K562 (cell line): ENCODE data around the gene GART. TPM values are rescaled to one million over a fixed set of nuclear protein-coding genes. Genes with fewer than 3 reads are reported as not detected.
A peak's percentile ranks its signal among the peaks of the same experiment; 100 is the strongest.

Source experiments
- ATAC-seq: fragments of 200-7000 bp; cut with Tn5 transposase; 3 replicates; pipeline ENCODE4 v1.9.1; 2020; ENCODE audit warnings: moderate library complexity
- BruUV-seq: library from RNA; stranded (reverse); fragments of 400-500 nt; replicated peaks from 2 replicates; lab custom pipeline; 2021; lab: Mats Ljungman, UMichigan
- CTCF ChIA-PET: fragments of 300-600 bp; formaldehyde crosslinking; extraction: SDS; loops from one replicate; lab custom pipeline; 2021; ENCODE audit warnings: low intra/inter-chr PET ratio; lab: Yijun Ruan, JAX
- POLR2A ChIA-PET: fragments of 300-600, 350-650 bp; sonication (Branson Sonifier 250); formaldehyde crosslinking; extraction: SDS; loops from one replicate; lab custom pipeline; 2021; ENCODE audit warnings: antibody characterized with exemption, inconsistent platforms; lab: Yijun Ruan, JAX
- DNase-seq, 4 experiments: peaks; one replicate each; pipeline versions ENCODE4 v3.0.0 to v3.0.0-alpha.2; 2011 to 2018; ENCODE audit warnings: low spot score in 3 of 4, mixed read lengths in 3 of 4; ENCODE audit errors: extremely low read depth in 1 of 4
- FAIRE-seq: peaks from 2 replicates; lab custom pipeline; 2011; peaks lifted over from hg19 to GRCh38; lab: Jason Lieb, UNC
- H2AFZ ChIP-seq: 2 replicates; pipeline ENCODE4 v1.6.0; 2011; ENCODE audit warnings: low read depth, low read length, control low read depth, inconsistent platforms
- H3K27ac ChIP-seq: fragments of 200-600 bp; 3 replicates; pipeline ENCODE4 v1.8.0; 2011; ENCODE audit warnings: low read depth, mild to moderate bottlenecking, control low read depth, inconsistent platforms, low read length, moderate library complexity, mixed read lengths; ENCODE audit errors: extremely low read depth
- H3K27me3 ChIP-seq, 2 experiments: fragments of 300-600 bp in 1 of 2; 2 replicates in 1 of 2; 3 replicates in 1 of 2; pipeline versions ENCODE4 v1.6.0 to v1.8.0; 2011; ENCODE audit warnings: inconsistent platforms in 2 of 2, low read length in 2 of 2, mild to moderate bottlenecking in 1 of 2, mixed read lengths in 1 of 2, moderate library complexity in 1 of 2; ENCODE audit not compliant: control insufficient read depth in 2 of 2, insufficient read depth in 2 of 2
- H3K36me3 ChIP-seq: fragments of 300-600 bp; 3 replicates; pipeline ENCODE4 v1.8.0; 2011; ENCODE audit warnings: mild to moderate bottlenecking, low read length, inconsistent platforms; ENCODE audit not compliant: control insufficient read depth, insufficient read depth
- H3K4me1 ChIP-seq, 2 experiments: fragments of 200-600 bp in 1 of 2; replicated peaks in 1 of 2; 2 replicates in 1 of 2; 3 replicates in 1 of 2; pipeline versions ENCODE4 v1.5.1 to v1.8.0; 2011; ENCODE audit warnings: inconsistent platforms in 2 of 2, low read length in 2 of 2, mild to moderate bottlenecking in 1 of 2, mixed read lengths in 1 of 2, moderate library complexity in 1 of 2; ENCODE audit not compliant: control insufficient read depth in 2 of 2, insufficient read depth in 2 of 2
- H3K4me2 ChIP-seq: 2 replicates; pipeline ENCODE4 v1.6.1; 2011; ENCODE audit warnings: low read length, control low read depth, inconsistent platforms, mixed read lengths; ENCODE audit not compliant: insufficient read depth
- H3K4me3 ChIP-seq: fragments of 200-600 bp; sonication (generic), shearing (Covaris generic); 2 replicates; pipeline ENCODE4 v1.5.1; 2016; ENCODE audit warnings: control low read depth, inconsistent platforms
- H3K79me2 ChIP-seq: fragments of 200-600 bp; 3 replicates; pipeline ENCODE4 v1.8.0; 2011; ENCODE audit warnings: low read length, inconsistent platforms; ENCODE audit not compliant: control insufficient read depth, insufficient read depth
- H3K9ac ChIP-seq, 2 experiments: 2 replicates each; pipeline versions ENCODE4 v1.6.0 to v1.6.1; 2011; ENCODE audit warnings: low read depth in 2 of 2, low read length in 2 of 2, control low read depth in 1 of 2, inconsistent platforms in 1 of 2, mild to moderate bottlenecking in 1 of 2, mixed read lengths in 1 of 2; ENCODE audit not compliant: insufficient read depth in 1 of 2
- H3K9me1 ChIP-seq: one replicate; pipeline ENCODE4 v1.6.0; 2011; ENCODE audit warnings: inconsistent platforms, mild to moderate bottlenecking, low read length, moderate library complexity; ENCODE audit not compliant: control insufficient read depth, insufficient read depth
- H3K9me3 ChIP-seq: replicated peaks from 2 replicates; pipeline ENCODE4 v1.5.1; 2011; ENCODE audit warnings: low read depth, low read length, inconsistent platforms; ENCODE audit not compliant: control insufficient read depth, insufficient read depth
- H4K20me1 ChIP-seq: replicated peaks from 2 replicates; pipeline ENCODE4 v1.6.1; 2011; ENCODE audit warnings: low read length, inconsistent platforms, mixed read lengths; ENCODE audit not compliant: control insufficient read depth, insufficient read depth
- GATA2 ChIP-seq: sonication (generic); formaldehyde crosslinking; IDR thresholded peaks from 2 replicates; pipeline ENCODE4 v1.4.0; 2020; ENCODE audit warnings: mild to moderate bottlenecking, missing genetic modification reagents
- MCM5 ChIP-seq: fragments of 450-650 bp; IDR thresholded peaks from 2 replicates; pipeline ENCODE4 v1.6.1; 2016; ENCODE audit warnings: low read depth
- PCBP1 ChIP-seq: fragments of 200-400 bp; formaldehyde crosslinking; IDR thresholded peaks from 2 replicates; pipeline ENCODE4 v1.6.1; 2018; ENCODE audit warnings: mild to moderate bottlenecking, low read depth, low read length; ENCODE audit not compliant: poor library complexity, severe bottlenecking
- SUPT5H ChIP-seq: fragments of 450-650 bp; IDR thresholded peaks from 2 replicates; pipeline ENCODE4 v1.6.1; 2016
- TFE3 ChIP-seq: fragments of 450-650 bp; formaldehyde crosslinking; IDR thresholded peaks from 2 replicates; pipeline ENCODE4 v1.4.0; 2020; ENCODE audit warnings: mild to moderate bottlenecking, mixed read lengths
- TSHZ1 ChIP-seq: fragments of 250-450 bp; sonication (Bioruptor Pico); IDR thresholded peaks from 2 replicates; pipeline ENCODE4 v1.4.0; 2020; ENCODE audit warnings: mild to moderate bottlenecking, moderate library complexity
- ZNF224 ChIP-seq: sonication (generic); formaldehyde crosslinking; IDR thresholded peaks from 2 replicates; pipeline ENCODE4 v1.8.0; 2022; ENCODE audit warnings: mild to moderate bottlenecking, missing genetic modification reagents
- ZNF395 ChIP-seq: fragments of 200-800 bp; sonication (Bioruptor generic); IDR thresholded peaks from 2 replicates; pipeline ENCODE4 v1.6.1; 2017; ENCODE audit warnings: missing genetic modification characterization, missing compliant biosample characterization
- ZNF431 ChIP-seq: sonication (generic); formaldehyde crosslinking; IDR thresholded peaks from 2 replicates; pipeline ENCODE4 v1.8.0; 2022; ENCODE audit warnings: mild to moderate bottlenecking, missing genetic modification reagents
- WGBS: fragments of 100-300 bp; shearing (Covaris generic); methylation state at CpG from one replicate; pipeline ENCODE4 v1.1.6; 2016; ENCODE audit warnings: low coverage, mixed read lengths; ENCODE audit not compliant: insufficient coverage; ENCODE audit errors: missing lambda C conversion rate; 5-methylcytosine and 5-hydroxymethylcytosine counted together
- in situ Hi-C: fragments of 300-500 bp; cut with MboI; formaldehyde crosslinking; loops from 4 replicates; pipeline ENCODE4 v1.15.0; 2018; ENCODE audit warnings: inconsistent platforms, mixed read lengths
- intact Hi-C: fragments of 100-400 bp; cut with micrococcal nuclease; formaldehyde crosslinking; loops from 2 replicates; pipeline ENCODE4 v1.14.2; 2022
- polyA plus RNA-seq, 8 experiments: library from polyadenylated mRNA; depleted of rRNA in 4 of 8; stranded (reverse) in 5 of 8; unstranded in 3 of 8; fragments of >200 nt; fragmentation: Nextera tagmentation in 2 of 8; fragmentation: Illumina TruSeq in 1 of 8; extraction: Ambion mirVana in 2 of 8; extraction: Trizol in 1 of 8; gene quantifications; 2 replicates each; pipeline versions ENCODE4 v1.2.1 to v1.2.3, GENCODE V29; 2011 to 2014; ENCODE audit warnings: inconsistent platforms in 1 of 8, missing spikeins in 1 of 8
- total RNA-seq, 7 experiments: library from RNA; depleted of rRNA in 6 of 7; stranded (reverse); fragments of >200 nt in 6 of 7; fragmentation: Illumina TruSeq in 2 of 7; extraction: Trizol in 2 of 7; gene quantifications; 2 replicates each; pipeline versions ENCODE4 v1.2.1 to v1.2.3, GENCODE V29; 2011 to 2021; ENCODE audit warnings: low replicate concordance in 1 of 7

Gene GART
- total and polyA plus RNA-seq, 9 of the 15 experiments (the other 6 are each of a cell fraction or from before 2014, with no cell fraction given): 141 to 429 (median 349) TPM

- CTCF ChIA-PET: no interaction called here
- DNase-seq (no peak), ATAC-seq (no peak), FAIRE-seq (no peak)
- no peak overlapping the region for H3K27ac ChIP-seq
- no peaks in the 10 kb centered on the region for H4K20me1 ChIP-seq
- intact Hi-C loops: no loop called here
- no peaks in the 10 kb centered on the region for H3K27me3 ChIP-seq
- H3K9me1 ChIP-seq: no peaks in the 10 kb centered on the region
- in situ Hi-C loops: no loop called here
- H3K4me1 ChIP-seq: peaks cover 7 to 16% of the 10 kb centered on the region in 2 experiments; a peak in 3 of 5 replicates
- 62% methylated on average over 9 of the region's 9 CpGs for WGBS
- TF ChIP-seq SUPT5H: no peak
- no peak for TF ChIP-seq ZNF431 (CRISPR knock-in tag)
- TF ChIP-seq GATA2: no peak
- no peak for TF ChIP-seq MCM5
- no peak for TF ChIP-seq PCBP1
- TF ChIP-seq ZNF395 (CRISPR knock-in tag): no peak
- no peak for TF ChIP-seq ZNF224 (CRISPR knock-in tag)
- TF ChIP-seq TSHZ1 (CRISPR knock-in tag): no peak
- TF ChIP-seq TFE3 (CRISPR knock-in tag): no peak
- no peak overlapping the region for H2AFZ ChIP-seq
- no TSS peak for BruUV-seq
- peaks cover 4% of the 10 kb centered on the region; the same call in 1 of the 3 replicates for H3K36me3 ChIP-seq
- no peaks in the 10 kb centered on the region for H3K9me3 ChIP-seq
- POLR2A ChIA-PET: interaction anchor here (0.7 to 3.2 kb wide), 6 partner anchors 9 to 62 kb away, joined by 3 to 54 read pairs (median 4); partner anchors contain the start of genes DNAJC28 and SON
- H3K4me3 ChIP-seq: no peak overlapping the region
- H3K4me2 ChIP-seq: no peak overlapping the region
- H3K79me2 ChIP-seq: peaks cover 27% of the 10 kb centered on the region
- peak overlapping the region in 1 of 2 experiments; percentile 45; a peak in 1 of 4 replicates for H3K9ac ChIP-seq
These were observed 60.5 kb downstream of the GART start for GRCh38 chr21:33481314-33481943.
